Peyer's patch (tissue), 4 donors: ENCODE data around the gene EFNA2.

Source experiments
- POLR2A ChIP-seq, 2 donors: fragments of 450-650 bp; IDR thresholded peaks; one replicate each; pipeline ENCODE4 v1.5.1; 2017; ENCODE audit warnings: antibody characterized with exemption in 2 of 2, mild to moderate bottlenecking in 2 of 2, moderate library complexity in 2 of 2
- TF ChIP-seq, protein P1 (sequence below), 6 experiments: fragments of 450-650 bp in 4 of 6; fragments of 200-600 bp in 2 of 6; sonication (generic) in 1 of 6; IDR thresholded peaks; one replicate each; pipeline ENCODE4 v1.5.1; 2017 to 2019; ENCODE audit warnings: antibody characterized with exemption in 6 of 6, mild to moderate bottlenecking in 3 of 6, moderate library complexity in 1 of 6

DNA sequence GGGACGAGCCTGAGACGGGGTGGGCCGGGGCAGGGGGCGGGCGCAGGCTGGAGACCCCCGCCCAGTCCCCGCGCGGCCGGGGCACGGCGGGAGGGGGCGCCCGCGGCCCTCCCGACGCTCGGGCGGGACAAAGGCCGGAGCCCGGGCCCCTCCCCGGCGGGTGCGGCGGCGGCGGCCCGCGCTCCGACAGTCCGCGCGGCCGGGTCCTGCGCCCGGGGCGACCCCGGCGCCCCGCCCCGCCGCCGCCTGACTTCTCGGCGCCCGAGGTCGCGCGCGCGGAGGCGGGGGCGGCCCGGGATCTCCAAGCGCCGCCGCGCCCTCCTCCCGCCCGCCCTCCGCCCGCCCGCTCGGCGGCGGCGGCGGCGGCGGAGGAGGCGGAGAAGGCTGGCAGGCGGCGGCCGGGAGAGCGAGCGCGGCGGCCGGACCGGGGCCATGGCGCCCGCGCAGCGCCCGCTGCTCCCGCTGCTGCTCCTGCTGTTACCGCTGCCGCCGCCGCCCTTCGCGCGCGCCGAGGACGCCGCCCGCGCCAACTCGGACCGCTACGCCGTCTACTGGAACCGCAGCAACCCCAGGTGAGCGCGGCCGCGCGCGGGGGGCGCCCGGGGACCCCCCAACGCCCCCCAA, at the start of gene EFNA2:
- TF ChIP-seq POLR2A (IDR thresholded peaks at IDR 0.05), result peak in 1 of 2 donors; percentile 50
- TF ChIP-seq, protein P1, sequence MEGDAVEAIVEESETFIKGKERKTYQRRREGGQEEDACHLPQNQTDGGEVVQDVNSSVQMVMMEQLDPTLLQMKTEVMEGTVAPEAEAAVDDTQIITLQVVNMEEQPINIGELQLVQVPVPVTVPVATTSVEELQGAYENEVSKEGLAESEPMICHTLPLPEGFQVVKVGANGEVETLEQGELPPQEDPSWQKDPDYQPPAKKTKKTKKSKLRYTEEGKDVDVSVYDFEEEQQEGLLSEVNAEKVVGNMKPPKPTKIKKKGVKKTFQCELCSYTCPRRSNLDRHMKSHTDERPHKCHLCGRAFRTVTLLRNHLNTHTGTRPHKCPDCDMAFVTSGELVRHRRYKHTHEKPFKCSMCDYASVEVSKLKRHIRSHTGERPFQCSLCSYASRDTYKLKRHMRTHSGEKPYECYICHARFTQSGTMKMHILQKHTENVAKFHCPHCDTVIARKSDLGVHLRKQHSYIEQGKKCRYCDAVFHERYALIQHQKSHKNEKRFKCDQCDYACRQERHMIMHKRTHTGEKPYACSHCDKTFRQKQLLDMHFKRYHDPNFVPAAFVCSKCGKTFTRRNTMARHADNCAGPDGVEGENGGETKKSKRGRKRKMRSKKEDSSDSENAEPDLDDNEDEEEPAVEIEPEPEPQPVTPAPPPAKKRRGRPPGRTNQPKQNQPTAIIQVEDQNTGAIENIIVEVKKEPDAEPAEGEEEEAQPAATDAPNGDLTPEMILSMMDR (IDR thresholded peaks at IDR 0.05), result peak in 1 of 6 experiments; percentile 15
